Activated naive CD4-positive, alpha-beta T cell treated with anti-CD3 and anti-CD28 coated beads, Interleukin-2, amount 50 U/mL, for 72 hours (primary cell): ENCODE measurements around the gene CITED2. TPM values are rescaled to one million over a fixed set of nuclear protein-coding genes. Genes with fewer than 3 reads are reported as not detected.
A peak's percentile ranks its signal among the peaks of the same experiment; 100 is the strongest.

ENCODE experiments used
- ATAC-seq, 2 donors: fragments of 150-1000 bp; cut with Tn5 transposase; 2 replicates each; pipeline ENCODE4 v1.10.0; 2021; ENCODE audit warnings: mild to moderate bottlenecking in 2 of 2, moderate library complexity in 2 of 2
- DNase-seq, 2 donors: peaks; one replicate each; pipeline ENCODE4 v3.0.0; 2021 to 2022; ENCODE audit warnings: low spot score in 2 of 2
- H3K27ac Mint-ChIP-seq, 2 donors: one replicate each; pipeline ENCODE4 v1.8.0; 2022; ENCODE audit warnings: mild to moderate bottlenecking in 2 of 2, mixed read lengths in 2 of 2
- H3K36me3 Mint-ChIP-seq, 2 donors: one replicate each; pipeline ENCODE4 v1.8.0; 2022; ENCODE audit warnings: mixed read lengths in 2 of 2
- H3K9me3 Mint-ChIP-seq, 2 donors: one replicate each; pipeline ENCODE4 v1.8.0; 2022; ENCODE audit warnings: mixed read lengths in 2 of 2
- total RNA-seq, 2 donors: library from RNA; stranded (reverse); gene quantifications; one replicate each; pipeline ENCODE4 v1.2.3, GENCODE V29; 2022

The CITED2 gene
- total RNA-seq, 2 donors from 2014 or later: 14.5 to 40.3 TPM

DNA sequence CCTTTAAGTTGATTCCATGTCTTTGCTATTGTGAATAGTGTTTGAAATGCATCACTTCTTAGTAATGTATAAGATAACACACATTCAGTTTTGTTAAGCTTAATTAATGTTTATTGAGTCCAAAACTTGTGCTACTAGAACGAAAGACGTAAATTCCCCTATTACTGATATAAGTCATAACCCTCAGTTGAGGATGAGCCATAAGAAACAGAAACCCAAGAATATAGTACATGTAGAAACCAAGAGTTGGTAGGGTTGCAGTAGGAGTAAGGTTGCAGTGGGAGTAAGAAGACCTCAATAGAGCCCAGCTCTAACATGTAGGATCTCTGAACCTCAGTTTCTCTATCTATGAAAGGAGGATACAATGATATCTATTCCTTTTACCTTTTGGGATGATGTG lies 19.3 kb downstream of the CITED2 start:
- no peak for DNase-seq
- H3K27ac Mint-ChIP-seq: no peak overlapping the region
- peaks cover 0 to 7% of the 10 kb centered on the region in 2 donors for H3K36me3 Mint-ChIP-seq
- H3K9me3 Mint-ChIP-seq: peaks cover 4 to 28% of the 10 kb centered on the region in 2 donors
- ATAC-seq: peak; percentile 73 to 87

DNA sequence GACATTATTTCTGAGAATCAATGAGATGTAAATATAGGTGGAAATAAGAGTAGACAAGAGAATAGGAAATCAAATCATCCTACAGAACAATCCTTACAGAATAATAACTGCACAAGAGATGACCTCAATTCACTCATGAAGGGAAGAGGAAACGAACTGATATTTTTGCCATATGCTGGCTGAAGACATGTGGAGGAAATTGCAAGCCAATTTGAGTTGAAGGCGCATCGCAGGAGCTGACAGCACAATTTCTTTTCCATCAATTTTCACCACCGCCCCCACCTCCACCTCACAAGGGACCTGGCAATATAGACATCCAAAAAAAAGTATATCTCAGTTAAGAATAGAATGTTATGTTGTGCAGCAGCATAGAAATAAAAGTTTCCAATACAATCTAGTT lies 20.3 kb downstream of the CITED2 start:
- no peak for DNase-seq
- Mint-ChIP-seq H3K36me3 (peaks cover 0 to 7% of the 10 kb centered on the region in 2 donors), H3K27ac (no peak overlapping the region), H3K9me3 (peaks cover 4 to 23% of the 10 kb centered on the region in 2 donors)
- no peak for ATAC-seq

DNA sequence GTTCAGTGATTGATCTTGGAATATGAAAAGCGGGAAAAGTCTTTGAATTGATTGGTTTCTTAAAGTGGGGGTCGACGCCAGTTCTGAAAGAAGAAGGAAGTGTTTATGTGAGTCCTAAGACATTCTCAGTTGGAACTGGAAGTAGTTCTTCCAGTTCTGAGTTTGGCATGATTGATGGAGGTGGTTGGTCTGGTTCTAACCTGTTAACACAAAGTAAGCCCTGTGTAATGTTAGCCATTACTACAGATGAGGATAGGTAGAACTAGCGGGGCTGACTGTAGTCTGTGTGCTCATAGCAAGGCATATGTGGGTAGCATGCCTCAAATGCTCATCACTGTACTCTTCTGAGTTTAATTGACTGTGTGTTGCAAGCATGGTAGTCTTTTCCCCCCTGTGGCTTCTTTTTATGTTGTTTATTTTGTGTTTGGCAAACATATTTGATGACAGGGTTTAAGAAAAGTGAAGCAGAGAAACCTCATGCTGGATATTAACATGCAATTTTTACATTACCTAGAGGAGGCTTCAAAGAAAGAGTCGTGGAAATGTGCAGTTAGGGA lies 24.9 kb downstream of the CITED2 start:
- Mint-ChIP-seq H3K36me3 (no peaks in the 10 kb centered on the region), H3K27ac (no peak overlapping the region), H3K9me3 (peaks cover 0 to 5% of the 10 kb centered on the region in 2 donors)
- ATAC-seq: no peak
- no peak for DNase-seq

DNA sequence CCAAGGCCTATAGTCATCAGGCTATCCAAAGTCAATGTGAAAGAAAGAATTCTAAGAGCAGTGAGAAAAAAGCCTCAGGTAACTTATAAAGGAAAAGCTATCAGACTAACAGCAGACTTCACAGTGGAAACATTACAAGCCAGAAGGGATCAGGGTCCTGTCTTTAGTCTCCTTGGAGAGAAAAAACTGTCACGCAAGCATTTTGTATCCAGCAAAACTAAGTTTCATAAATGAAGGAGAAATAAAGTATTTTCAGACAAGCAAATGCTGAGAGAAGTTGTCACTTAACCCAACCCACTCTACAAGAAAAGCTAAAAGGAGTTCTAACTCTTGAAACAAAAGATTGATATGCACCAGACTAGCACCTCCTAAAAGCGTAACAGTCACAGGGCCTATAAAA lies 28.1 kb downstream of the CITED2 start:
- Mint-ChIP-seq H3K9me3 (no peaks in the 10 kb centered on the region), H3K27ac (no peak overlapping the region), H3K36me3 (no peaks in the 10 kb centered on the region)
- DNase-seq (no peak), ATAC-seq (no peak)

DNA sequence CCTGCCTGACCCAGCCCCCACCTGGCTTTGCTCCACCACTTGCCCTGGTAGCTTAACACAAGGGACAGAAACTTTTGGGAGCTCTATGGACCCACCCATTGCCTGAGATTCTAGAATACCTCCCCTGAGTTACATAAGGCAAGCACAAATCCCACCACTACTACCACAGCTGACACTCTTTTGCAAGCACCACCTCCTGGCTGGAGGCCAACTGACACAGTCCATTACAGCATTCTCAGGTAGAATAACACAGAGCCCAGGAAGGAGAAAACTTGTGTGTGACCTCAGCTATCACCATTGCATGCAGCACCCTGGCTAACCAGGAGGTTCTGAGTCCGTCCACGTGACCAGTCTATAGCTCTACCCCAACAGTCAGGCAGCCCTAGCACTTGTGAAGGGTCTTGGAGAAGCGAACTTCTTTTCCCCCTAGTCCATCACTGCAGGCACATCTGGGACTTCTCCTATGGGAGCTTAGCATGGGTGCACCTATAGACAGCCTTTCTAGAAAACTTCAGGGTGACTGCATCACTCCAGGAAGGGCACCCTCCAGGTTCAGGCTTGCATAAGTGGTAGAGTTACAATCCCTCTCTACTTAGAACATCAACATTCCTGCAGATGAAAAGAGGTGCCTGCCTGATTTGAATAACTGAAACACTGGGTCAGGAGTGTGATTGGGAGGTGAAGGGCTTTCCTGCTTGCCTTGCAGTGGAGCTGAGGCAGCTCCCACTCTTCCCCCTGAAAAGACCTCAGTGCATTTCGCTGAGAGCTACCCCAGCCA lies 30.1 kb downstream of the CITED2 start:
- DNase-seq (no peak), ATAC-seq (no peak)
- Mint-ChIP-seq H3K27ac (no peak overlapping the region), H3K9me3 (peaks cover 0 to 4% of the 10 kb centered on the region in 2 donors), H3K36me3 (no peaks in the 10 kb centered on the region)

DNA sequence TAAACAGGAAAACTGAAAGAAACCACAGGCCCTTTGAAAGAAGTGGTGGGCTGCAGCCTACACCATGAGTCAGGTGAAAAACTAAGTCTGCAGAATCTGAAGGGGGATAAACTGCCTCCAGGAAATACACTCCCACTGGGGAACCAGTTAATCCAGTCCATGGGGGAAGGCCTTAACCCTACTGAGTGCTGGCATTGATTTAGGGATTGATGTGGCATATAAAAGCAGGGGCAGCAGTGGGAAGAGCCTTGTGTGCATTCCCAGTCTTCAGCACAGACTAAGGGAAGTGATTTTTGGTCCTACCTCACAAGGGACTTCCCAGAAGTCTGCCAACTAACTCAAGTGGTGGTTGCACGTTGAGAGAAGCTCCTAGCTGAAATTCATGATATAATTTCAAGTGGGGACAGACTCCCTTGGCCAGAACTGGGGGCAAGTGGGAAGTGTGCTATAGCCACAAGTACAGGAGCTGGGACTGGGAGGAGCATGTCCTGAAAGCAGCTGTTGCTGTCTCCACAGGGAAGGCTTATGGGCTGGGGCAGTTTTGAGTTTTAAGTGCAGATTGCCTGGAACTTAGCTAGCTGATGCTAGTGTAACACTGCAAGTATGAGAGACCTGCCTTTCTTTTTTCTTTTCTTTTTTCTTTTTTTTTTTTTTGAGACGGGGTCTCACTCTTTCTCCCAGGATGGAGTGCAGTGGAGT lies 31.2 kb downstream of the CITED2 start:
- ATAC-seq (no peak), DNase-seq (no peak)
- H3K27ac Mint-ChIP-seq: peak overlapping the region in 1 of 2 donors; percentile 0
- H3K9me3 Mint-ChIP-seq: peaks cover 0 to 4% of the 10 kb centered on the region in 2 donors
- H3K36me3 Mint-ChIP-seq: no peaks in the 10 kb centered on the region

DNA sequence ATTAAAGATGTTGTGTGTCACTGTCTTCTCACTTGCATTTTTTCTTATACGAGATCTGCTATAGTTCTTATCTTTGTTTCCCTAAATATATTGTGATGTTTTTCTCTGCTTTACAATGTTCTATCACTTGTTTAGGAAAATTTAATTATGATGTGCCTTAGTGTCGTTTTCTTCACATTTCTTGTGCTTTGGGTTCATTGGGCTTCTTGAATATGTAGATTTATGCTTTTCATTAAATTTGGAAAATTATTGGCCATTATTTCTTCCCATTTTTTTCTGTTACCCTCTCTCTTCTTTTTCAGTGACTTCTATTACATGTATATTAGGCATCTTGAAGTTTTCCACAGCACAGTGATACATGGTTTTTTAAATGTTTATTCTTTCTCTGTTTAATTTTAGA lies 33.4 kb downstream of the CITED2 start:
- peaks cover 0 to 4% of the 10 kb centered on the region in 2 donors for H3K9me3 Mint-ChIP-seq
- no peak overlapping the region for H3K27ac Mint-ChIP-seq
- no peak for DNase-seq
- ATAC-seq: no peak
- H3K36me3 Mint-ChIP-seq: no peaks in the 10 kb centered on the region

DNA sequence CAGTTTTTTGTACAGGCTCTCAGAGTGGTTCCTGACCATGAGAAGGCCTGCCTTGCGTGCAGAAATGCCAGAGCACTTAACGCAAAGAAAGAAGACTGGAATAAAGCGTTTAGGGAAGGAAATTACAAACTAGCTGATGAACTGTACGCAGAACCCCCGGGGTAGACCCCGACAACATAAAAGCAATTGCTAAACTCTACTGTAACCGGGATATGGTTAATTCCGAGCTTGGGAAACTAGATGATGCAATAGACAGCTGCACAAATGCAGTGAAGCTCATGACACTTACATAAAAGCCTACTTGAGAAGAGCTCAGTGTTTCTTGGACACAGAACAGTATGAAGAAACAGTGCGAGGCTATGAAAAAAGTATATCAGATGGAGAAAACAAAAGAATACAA lies 35.7 kb downstream of the CITED2 start:
- DNase-seq (no peak), ATAC-seq (no peak)
- H3K36me3 Mint-ChIP-seq: no peaks in the 10 kb centered on the region
- H3K9me3 Mint-ChIP-seq: peaks cover 0 to 4% of the 10 kb centered on the region in 2 donors
- H3K27ac Mint-ChIP-seq: no peak overlapping the region

DNA sequence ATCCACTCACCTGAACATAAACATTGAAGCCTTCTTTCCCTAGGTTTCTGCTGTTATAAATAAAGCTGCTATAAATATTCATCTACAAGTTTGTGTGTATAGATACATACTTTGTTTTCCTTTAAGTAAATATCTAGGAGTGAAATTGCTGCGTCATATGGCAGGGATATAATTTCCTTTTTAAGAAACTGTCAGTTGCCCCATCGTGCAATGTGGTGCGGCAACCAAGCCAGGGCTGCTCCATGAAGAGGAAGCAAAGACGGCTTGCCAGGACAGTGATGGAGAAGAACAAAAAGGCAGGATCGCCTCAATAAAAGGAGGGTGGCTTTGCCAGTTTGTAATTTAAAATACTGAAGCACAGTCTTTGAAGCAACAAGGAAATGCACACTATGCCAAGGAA lies 36.6 kb downstream of the CITED2 start:
- no peak for ATAC-seq
- Mint-ChIP-seq H3K27ac (no peak overlapping the region), H3K36me3 (no peaks in the 10 kb centered on the region), H3K9me3 (peaks cover 0 to 4% of the 10 kb centered on the region in 2 donors)
- DNase-seq: no peak

DNA sequence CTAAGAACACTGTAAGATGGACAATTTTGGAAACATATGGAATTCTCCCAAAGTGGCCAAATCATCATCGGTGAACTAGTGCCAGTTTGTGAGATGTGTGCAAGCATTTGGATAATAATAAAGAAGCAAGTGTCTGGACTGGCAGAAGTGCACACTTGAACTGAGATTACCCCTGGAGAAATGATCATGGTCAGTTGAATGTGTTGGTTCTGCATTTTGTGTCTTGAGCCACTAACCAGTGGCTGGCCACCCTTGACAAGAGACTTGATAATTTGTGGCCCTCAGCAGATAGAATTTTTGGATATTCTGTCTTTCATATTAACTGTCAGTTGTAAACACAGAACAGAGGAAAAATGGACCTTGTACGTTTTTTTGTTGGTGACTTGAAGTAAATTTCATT lies 37.4 kb downstream of the CITED2 start:
- peaks cover 0 to 4% of the 10 kb centered on the region in 2 donors for H3K9me3 Mint-ChIP-seq
- H3K36me3 Mint-ChIP-seq: no peaks in the 10 kb centered on the region
- DNase-seq (no peak), ATAC-seq (no peak)
- H3K27ac Mint-ChIP-seq: no peak overlapping the region

DNA sequence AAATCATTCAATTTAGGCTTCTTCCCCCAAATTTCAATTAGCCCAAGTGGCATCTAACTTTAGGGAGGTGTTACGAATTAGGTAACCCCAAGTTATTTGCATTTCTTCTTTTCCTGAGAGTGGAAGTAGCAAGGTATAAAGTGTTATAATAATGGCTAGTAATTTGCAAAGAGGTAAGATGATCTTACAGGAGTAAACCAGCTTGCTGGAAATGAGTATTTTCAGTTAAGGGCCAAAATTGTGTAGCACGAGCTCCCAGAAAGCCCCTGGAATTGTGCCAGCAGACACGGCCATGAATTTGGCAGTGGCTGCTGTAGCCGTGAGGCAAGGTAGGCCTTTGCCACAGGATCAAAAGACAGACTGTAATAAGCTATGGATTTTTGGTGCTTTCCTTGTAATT lies 38.0 kb downstream of the CITED2 start:
- ATAC-seq: no peak
- DNase-seq: no peak
- Mint-ChIP-seq H3K9me3 (peaks cover 0 to 4% of the 10 kb centered on the region in 2 donors), H3K36me3 (no peaks in the 10 kb centered on the region), H3K27ac (no peak overlapping the region)

DNA sequence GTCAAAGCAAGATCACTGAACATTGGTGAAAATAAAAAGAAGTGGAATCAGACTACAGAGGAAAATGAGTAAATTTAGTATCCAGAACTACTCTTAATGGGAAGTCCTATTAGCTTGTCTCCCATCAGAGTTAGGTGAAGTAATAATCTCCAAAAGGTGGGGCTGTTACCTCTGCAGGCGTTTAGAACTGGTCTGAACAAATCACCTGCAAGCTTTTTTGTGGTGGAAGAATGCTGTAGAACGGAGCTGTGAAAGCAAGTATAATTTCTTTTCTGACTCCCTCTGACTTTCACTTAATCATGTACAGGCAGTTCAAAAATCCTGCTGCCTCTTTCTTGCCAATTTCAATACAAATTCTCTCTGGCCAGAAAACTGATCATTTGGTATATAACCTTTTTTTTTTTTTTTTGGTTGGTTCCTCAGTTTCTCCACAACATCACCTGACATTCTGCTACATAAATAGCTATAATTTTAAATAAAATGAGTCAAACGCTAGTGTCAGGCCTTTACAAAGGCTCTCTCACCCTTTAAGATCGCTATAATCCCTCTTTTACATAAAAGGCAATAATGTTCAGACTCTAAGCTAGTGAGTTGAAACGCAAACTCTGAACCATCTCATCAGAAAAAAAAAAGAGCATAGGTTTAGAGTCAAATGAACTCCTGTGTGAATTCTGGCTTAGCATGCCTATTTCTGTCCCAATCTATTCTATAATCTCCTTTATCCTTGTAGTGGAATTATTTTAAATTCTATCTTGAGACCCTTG lies 38.8 kb downstream of the CITED2 start:
- Mint-ChIP-seq H3K9me3 (no peaks in the 10 kb centered on the region), H3K36me3 (no peaks in the 10 kb centered on the region), H3K27ac (no peak overlapping the region)
- ATAC-seq: no peak
- no peak for DNase-seq

DNA sequence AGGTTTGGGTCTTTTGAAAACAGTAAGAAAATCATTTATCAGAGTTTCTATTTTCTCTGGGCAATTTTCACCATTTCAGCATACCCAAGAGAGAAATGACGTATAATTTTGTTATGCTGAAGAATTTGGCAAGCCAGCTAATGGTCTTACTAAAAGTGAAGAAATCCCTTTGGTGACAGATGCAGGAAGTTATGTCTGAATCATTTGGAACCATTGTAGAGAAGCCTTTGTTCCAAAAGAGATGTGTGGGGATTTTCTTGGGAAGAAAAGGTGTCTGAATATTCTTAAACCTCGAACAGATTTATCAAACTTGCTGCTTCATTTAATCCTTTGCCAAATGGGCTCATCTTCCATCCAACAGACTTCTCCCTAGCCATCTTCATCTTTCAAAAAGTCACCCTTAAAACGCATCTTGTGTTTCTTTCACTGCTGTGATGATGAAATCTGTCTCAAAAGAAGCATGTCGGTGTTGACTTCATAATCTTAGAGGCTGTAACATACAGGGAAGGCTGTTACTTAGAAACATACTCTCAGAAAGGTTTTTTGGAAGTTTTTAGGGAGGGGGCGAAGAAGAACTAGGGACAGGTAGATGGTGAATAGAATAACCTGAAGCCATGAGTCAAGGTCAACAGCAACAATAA lies 39.5 kb downstream of the CITED2 start:
- DNase-seq (no peak), ATAC-seq (no peak)
- H3K36me3 Mint-ChIP-seq: no peaks in the 10 kb centered on the region
- H3K27ac Mint-ChIP-seq: no peak overlapping the region
- H3K9me3 Mint-ChIP-seq: no peaks in the 10 kb centered on the region

DNA sequence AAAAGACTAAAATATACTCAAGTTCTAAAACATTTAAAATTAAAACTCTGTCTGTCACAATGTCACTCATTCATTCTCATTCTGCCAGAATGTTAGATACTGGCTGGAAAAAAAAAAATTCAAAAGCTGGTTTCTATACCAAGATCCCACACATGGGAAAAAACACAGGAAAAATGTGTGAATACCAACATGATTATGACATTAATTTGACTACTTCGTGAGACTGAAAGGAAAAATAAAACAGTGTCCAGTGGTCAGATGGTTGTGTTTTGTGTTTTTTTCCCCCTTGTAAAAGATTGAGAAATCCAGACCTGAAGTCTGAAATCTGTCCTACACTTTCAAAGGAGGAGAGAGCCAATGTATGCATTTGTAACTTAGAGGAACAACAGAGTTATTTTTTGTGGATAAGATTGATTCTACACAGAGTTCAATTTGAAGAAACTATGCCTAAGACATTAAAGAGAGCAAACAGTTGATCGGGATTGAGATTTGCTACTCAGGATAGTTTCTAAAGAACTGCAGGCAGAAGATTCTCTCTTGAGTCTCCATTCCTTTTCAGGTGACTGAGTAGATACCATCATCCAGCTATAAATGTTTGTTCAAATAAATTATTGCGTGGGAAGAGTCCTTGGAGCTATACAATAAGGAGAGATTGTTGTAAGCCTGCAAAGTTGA lies 43.5 kb downstream of the CITED2 start:
- no peak overlapping the region for H3K27ac Mint-ChIP-seq
- ATAC-seq (no peak), DNase-seq (no peak)
- peaks cover 0 to 6% of the 10 kb centered on the region in 2 donors for H3K36me3 Mint-ChIP-seq
- peaks cover 0 to 11% of the 10 kb centered on the region in 2 donors for H3K9me3 Mint-ChIP-seq

DNA sequence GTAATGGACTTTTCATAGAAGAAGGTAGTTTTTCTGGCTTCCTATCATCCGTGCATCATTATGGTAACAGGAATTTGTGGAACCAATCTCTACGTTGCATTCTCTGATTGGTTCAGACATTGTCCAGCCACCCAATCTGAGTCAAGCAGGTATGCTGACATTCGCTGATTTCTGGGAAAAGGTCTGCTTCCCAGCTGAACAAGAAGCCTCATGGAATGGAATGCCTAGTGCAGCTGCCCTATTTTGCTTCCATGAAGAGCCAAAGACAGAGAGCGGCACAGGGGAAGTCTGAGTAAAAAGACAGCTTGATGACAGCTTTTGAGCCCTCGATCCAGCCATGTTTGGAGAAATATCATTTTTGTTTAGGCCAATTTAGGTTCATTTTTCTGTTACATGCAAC lies 44.1 kb downstream of the CITED2 start:
- Mint-ChIP-seq H3K27ac (no peak overlapping the region), H3K36me3 (peaks cover 0 to 6% of the 10 kb centered on the region in 2 donors), H3K9me3 (peaks cover 0 to 13% of the 10 kb centered on the region in 2 donors)
- ATAC-seq (no peak), DNase-seq (no peak)

DNA sequence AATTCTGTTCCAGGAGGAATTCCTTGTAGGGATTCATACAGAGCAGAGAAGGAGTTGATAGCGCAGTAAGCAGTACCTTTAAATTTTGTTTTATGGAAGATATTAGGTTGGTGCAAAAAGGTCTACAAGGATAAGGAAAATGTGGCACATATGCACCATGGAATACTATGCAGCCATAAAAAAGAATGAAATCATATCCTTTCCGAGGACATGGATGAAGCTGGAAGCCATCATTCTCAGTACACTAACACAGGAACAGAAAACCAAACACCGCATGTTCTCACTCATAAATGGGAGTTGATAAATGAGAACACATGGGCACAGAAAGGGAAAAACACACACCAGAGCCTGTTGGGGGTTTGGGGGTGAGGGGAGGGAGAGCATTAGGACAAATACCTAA lies 45.2 kb downstream of the CITED2 start:
- peaks cover 0 to 13% of the 10 kb centered on the region in 2 donors for H3K9me3 Mint-ChIP-seq
- no peak overlapping the region for H3K27ac Mint-ChIP-seq
- DNase-seq: no peak
- H3K36me3 Mint-ChIP-seq: peaks cover 0 to 8% of the 10 kb centered on the region in 2 donors
- ATAC-seq: no peak
